SJSA1 (cell line): ENCODE data around the gene ITPR2. TPM values are rescaled to one million over a fixed set of nuclear protein-coding genes. Genes with fewer than 3 reads are reported as not detected.

Source experiments
- DNase-seq, 2 experiments: peaks; one replicate each; pipeline ENCODE4 v3.0.0-alpha.2; 2015 to 2020; ENCODE audit warnings: low spot score in 2 of 2, low read depth in 1 of 2
- H3K27ac ChIP-seq: fragments of 250-450 bp; sonication (Bioruptor Pico); 2 replicates; pipeline ENCODE4 v1.5.1; 2020; ENCODE audit warnings: mild to moderate bottlenecking, moderate library complexity
- H3K27me3 ChIP-seq: fragments of 250-450 bp; sonication (Bioruptor Pico); replicated peaks from 2 replicates; pipeline ENCODE4 v1.5.1; 2020; ENCODE audit warnings: mild to moderate bottlenecking, moderate library complexity
- H3K36me3 ChIP-seq: fragments of 250-450 bp; sonication (Bioruptor Pico); 2 replicates; pipeline ENCODE4 v1.5.1; 2020; ENCODE audit warnings: mild to moderate bottlenecking
- H3K4me1 ChIP-seq: fragments of 250-450 bp; sonication (Bioruptor Pico); replicated peaks from 2 replicates; pipeline ENCODE4 v1.6.1; 2021; ENCODE audit warnings: mild to moderate bottlenecking
- H3K4me3 ChIP-seq: fragments of 250-450 bp; sonication (Bioruptor Pico); 2 replicates; pipeline ENCODE4 v1.5.1; 2020; ENCODE audit warnings: mild to moderate bottlenecking
- H3K9me3 ChIP-seq: fragments of 250-450 bp; sonication (Bioruptor Pico); replicated peaks from 2 replicates; pipeline ENCODE4 v1.5.1; 2020; ENCODE audit warnings: mild to moderate bottlenecking
- total RNA-seq: library from RNA; depleted of rRNA; stranded (reverse); fragments of >200 nt; shearing (Covaris generic); gene quantifications from 2 replicates; pipeline ENCODE4 v1.2.3, GENCODE V29; 2014

Gene ITPR2
- total RNA-seq, 1 experiment from 2014 or later = 82.3 TPM

DNA sequence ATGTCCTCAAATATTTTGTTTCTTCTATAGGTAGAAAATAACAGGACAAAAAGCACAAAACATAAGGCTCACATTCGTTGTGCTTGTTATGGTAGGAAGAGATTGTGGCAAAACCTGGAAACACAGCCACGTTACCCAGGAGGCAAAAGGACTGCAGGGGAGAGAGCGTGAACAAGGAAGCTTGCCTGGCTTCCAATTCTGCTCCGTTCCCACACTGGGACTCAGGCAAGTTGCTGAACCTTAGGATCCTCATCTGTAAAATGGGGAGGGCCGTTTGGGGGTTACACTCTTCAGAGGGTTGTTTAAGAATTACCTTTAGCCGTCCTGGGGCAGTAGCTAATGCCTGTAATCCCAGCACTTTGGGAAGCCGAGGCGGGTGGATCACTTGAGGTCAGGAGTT, 432.4 kb downstream of the ITPR2 start:
- H3K4me1 ChIP-seq = no peaks in the 10 kb centered on the region
- H3K4me3 ChIP-seq = no peak overlapping the region
- H3K36me3 ChIP-seq = peaks cover 33% of the 10 kb centered on the region
- H3K9me3 ChIP-seq = no peaks in the 10 kb centered on the region
- H3K27ac ChIP-seq = no peak overlapping the region
- no peak for DNase-seq
- no peaks in the 10 kb centered on the region for H3K27me3 ChIP-seq

GRCh38 chr12:26399381-26399780, 433.6 kb downstream of the ITPR2 start:
- DNase-seq = no peak
- Histone ChIP-seq H3K4me3 (no peak overlapping the region), H3K9me3 (no peaks in the 10 kb centered on the region), H3K27me3 (no peaks in the 10 kb centered on the region), H3K36me3 (peaks cover 45% of the 10 kb centered on the region), H3K4me1 (no peaks in the 10 kb centered on the region), H3K27ac (no peak overlapping the region)

DNA sequence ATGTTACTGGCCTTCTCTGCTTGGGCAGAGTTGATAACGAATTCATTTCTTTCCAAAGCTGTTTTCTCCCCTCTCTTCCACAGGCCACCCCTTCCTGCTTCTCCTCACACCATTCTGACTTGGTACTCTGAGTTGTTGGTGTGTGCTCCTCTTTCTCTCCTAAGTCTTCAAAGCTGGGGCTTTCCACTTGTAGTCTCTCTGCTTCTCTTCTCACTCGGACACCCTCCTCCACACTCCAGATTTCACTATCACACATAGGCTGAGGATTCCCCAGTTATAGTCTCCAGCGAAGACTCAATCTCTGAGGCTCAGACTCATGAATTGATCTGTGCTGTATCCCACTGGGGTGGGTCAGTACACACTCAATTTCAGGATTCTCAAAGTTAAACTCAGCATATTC, 436.6 kb downstream of the ITPR2 start:
- no peaks in the 10 kb centered on the region for H3K9me3 ChIP-seq
- no peak overlapping the region for H3K4me3 ChIP-seq
- H3K4me1 ChIP-seq = no peaks in the 10 kb centered on the region
- H3K27me3 ChIP-seq = no peaks in the 10 kb centered on the region
- H3K36me3 ChIP-seq = peaks cover 47% of the 10 kb centered on the region
- no peak for DNase-seq
- no peak overlapping the region for H3K27ac ChIP-seq

GRCh38 chr12:26389343-26389742, 443.7 kb downstream of the ITPR2 start:
- no peak overlapping the region for H3K27ac ChIP-seq
- no peaks in the 10 kb centered on the region for H3K27me3 ChIP-seq
- no peak for DNase-seq
- no peaks in the 10 kb centered on the region for H3K4me1 ChIP-seq
- no peak overlapping the region for H3K4me3 ChIP-seq
- H3K36me3 ChIP-seq = peaks cover 49% of the 10 kb centered on the region
- no peaks in the 10 kb centered on the region for H3K9me3 ChIP-seq

GRCh38 chr12:26384536-26384935, 448.5 kb downstream of the ITPR2 start:
- DNase-seq = no peak
- H3K9me3 ChIP-seq = no peaks in the 10 kb centered on the region

DNA sequence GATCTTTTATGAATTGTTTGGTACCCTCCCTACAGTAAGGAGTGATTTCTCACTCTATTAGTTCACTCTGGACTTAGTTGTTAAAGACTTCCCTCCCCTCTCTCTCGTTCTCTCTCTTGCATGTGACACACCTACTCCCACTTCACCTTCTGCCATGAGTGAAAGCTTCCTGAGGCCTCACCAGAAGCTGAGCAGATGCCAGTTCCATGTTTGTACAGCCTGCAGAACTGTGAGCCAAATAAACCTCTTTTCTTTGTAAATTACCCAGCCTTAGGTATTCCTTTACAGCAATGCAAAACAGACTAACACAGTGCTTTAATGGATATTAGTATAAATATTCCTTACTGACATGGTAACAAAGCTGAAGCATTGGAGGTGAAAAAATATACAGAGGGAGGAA, 450.0 kb downstream of the ITPR2 start:
- Histone ChIP-seq H3K4me1 (no peaks in the 10 kb centered on the region), H3K4me3 (no peak overlapping the region), H3K36me3 (peaks cover 58% of the 10 kb centered on the region), H3K9me3 (no peaks in the 10 kb centered on the region), H3K27ac (no peak overlapping the region), H3K27me3 (no peaks in the 10 kb centered on the region)
- DNase-seq = no peak

More at GRCh38 chr12:26384536-26384935, 448.5 kb downstream of the ITPR2 start:
- Histone ChIP-seq H3K27ac (no peak overlapping the region), H3K4me1 (no peaks in the 10 kb centered on the region), H3K27me3 (no peaks in the 10 kb centered on the region), H3K36me3 (peaks cover 50% of the 10 kb centered on the region), H3K4me3 (no peak overlapping the region)

DNA sequence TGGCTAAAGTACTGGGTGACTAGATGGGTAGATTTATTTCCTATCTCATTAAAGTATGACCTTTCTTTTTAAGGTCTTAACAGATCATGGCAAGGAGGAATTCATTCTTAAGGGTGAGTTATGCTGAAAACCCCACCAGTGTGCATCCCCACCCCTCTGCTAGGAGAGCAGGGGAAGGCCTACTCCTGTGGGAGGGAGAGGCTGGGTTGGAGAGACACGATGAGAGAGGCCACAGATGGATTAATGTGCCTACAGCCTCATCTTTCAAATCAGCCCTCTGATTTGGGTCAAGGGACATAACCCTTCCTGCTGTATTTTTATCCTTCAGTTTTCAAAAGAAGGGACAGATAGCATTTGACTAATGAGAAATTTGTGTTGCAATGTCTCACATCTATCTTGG, 452.1 kb downstream of the ITPR2 start:
- Histone ChIP-seq H3K27me3 (no peaks in the 10 kb centered on the region), H3K4me3 (no peak overlapping the region), H3K27ac (no peak overlapping the region), H3K9me3 (no peaks in the 10 kb centered on the region), H3K4me1 (no peaks in the 10 kb centered on the region), H3K36me3 (peaks cover 39% of the 10 kb centered on the region)
- DNase-seq = no peak

DNA sequence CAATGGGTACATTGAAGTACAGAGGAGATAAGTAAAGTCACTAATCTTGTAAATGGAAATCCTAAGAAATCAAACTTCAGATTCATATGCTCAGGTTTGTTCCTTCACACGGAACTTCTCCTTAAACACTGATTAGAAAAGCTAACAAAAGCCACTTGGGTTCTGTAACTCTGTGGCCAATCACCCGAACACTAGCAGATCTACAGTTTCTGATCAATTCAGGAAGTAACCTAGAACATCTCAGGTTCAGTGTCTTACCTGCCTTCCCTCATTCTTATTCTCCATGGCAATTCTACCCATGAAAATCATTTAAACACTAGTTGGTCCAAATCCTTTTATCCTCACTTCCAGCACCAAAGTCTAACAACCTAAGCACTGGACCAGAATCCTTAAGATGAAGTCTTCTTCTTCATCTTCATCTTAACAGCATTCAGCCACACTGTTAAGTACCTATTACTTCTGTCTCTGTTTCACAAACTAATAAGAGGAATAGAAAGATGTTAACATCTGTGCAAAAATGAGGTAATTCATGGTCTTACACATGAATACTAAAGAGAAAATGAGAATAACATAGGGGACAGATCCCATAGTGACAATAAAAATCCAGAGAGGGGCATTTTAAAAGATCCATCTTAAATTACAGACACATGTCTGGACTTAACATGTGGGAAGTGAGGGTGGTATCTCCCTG, 453.1 kb downstream of the ITPR2 start:
- Histone ChIP-seq H3K4me3 (no peak overlapping the region), H3K9me3 (no peaks in the 10 kb centered on the region), H3K4me1 (no peaks in the 10 kb centered on the region), H3K27ac (no peak overlapping the region), H3K27me3 (no peaks in the 10 kb centered on the region), H3K36me3 (peaks cover 31% of the 10 kb centered on the region)
- no peak for DNase-seq

GRCh38 chr12:26378711-26379110, 454.3 kb downstream of the ITPR2 start:
- no peaks in the 10 kb centered on the region for H3K27me3 ChIP-seq
- no peak for DNase-seq
- H3K36me3 ChIP-seq = peaks cover 27% of the 10 kb centered on the region
- H3K4me3 ChIP-seq = no peak overlapping the region
- H3K4me1 ChIP-seq = peaks cover 7% of the 10 kb centered on the region
- no peak overlapping the region for H3K27ac ChIP-seq
- H3K9me3 ChIP-seq = no peaks in the 10 kb centered on the region

DNA sequence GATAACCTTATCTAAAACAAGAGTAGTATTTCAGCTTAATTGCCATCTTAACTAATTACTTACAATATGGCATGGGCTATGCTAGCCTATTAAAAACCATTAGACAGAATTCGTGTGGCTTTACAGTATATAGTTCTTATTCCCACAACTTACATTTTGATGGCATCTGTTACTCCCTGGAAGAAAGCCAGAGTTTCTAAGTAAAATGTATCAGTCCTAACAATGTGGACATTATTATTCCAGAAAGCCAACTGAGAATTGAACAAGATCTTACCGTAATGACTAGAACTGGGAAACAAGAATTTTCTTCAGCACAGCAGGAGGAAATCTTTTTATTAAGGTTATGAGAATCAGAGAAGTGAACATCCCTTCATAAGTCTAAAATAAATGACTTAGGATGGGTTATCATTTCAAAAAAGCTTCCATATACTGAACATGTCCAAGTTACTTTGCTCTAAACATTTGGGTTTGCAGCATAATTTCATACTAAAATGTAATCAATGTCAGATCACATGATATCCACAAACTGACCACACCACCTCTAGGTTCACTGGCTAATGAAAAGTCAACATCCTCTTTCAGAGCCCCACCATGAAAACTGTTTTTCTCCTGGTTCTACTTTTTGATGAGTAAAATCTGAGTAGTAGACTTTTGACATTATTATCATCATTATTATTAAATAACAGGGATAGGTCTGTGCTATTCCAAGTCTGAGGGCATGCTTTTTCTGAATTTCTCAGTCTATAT, 457.9 kb downstream of the ITPR2 start:
- Histone ChIP-seq H3K36me3 (peaks cover 19% of the 10 kb centered on the region), H3K4me3 (no peak overlapping the region), H3K9me3 (no peaks in the 10 kb centered on the region), H3K4me1 (peaks cover 9% of the 10 kb centered on the region), H3K27me3 (no peaks in the 10 kb centered on the region), H3K27ac (no peak overlapping the region)
- no peak for DNase-seq

GRCh38 chr12:26373606-26374495, 459.1 kb downstream of the ITPR2 start:
- H3K27ac ChIP-seq = no peak overlapping the region
- DNase-seq = peak in 1 of 2 experiments; percentile 16
- H3K4me3 ChIP-seq = no peak overlapping the region

GRCh38 chr12:26372866-26373265, 460.1 kb downstream of the ITPR2 start:
- Histone ChIP-seq H3K27ac (no peak overlapping the region), H3K4me3 (no peak overlapping the region)
- DNase-seq = no peak

More at GRCh38 chr12:26373606-26374495, 459.1 kb downstream of the ITPR2 start:
- peaks cover 21% of the 10 kb centered on the region for H3K4me1 ChIP-seq
- H3K9me3 ChIP-seq = no peaks in the 10 kb centered on the region
- H3K27me3 ChIP-seq = no peaks in the 10 kb centered on the region
- H3K36me3 ChIP-seq = 0 out of 2 replicates have a peak, but pooled peaks cover 8% of the 10 kb centered on the region

DNA sequence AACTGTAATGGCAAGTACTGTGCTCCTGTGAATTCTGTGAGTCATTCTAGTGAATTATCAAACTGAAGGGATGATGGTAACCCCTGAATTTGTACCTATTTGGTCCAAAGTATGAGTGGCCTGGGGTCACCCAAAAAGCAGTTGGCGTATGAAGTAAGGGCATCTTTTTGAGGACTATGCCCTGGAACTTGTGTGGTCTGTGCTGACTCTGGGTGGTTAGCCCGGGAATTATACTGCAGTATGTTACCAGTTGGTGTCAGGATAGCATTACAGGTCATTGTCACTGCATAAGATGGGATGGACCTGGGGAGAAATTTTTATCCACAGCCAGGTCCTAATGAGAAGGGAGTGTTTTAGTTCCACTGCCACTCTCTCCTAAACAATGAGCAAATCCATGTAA, 462.9 kb downstream of the ITPR2 start:
- Histone ChIP-seq H3K4me1 (peaks cover 21% of the 10 kb centered on the region), H3K27ac (0 out of 2 replicates have a peak overlapping the region, but pooled peaks have one; percentile 1), H3K4me3 (no peak overlapping the region), H3K9me3 (no peaks in the 10 kb centered on the region), H3K27me3 (no peaks in the 10 kb centered on the region), H3K36me3 (0 out of 2 replicates have a peak, but pooled peaks cover 6% of the 10 kb centered on the region)
- no peak for DNase-seq

More at GRCh38 chr12:26372866-26373265, 460.1 kb downstream of the ITPR2 start:
- Histone ChIP-seq H3K9me3 (no peaks in the 10 kb centered on the region), H3K27me3 (no peaks in the 10 kb centered on the region), H3K36me3 (0 out of 2 replicates have a peak, but pooled peaks cover 6% of the 10 kb centered on the region), H3K4me1 (peaks cover 21% of the 10 kb centered on the region)
